ENCODE measurements around the gene GSTT4. TPM values are rescaled to one million over a fixed set of nuclear protein-coding genes. Genes with fewer than 3 reads are reported as not detected.
"Not testable (repeated sequence)": the region's sequence is repeated elsewhere in the genome, so short reads cannot be mapped to it uniquely, and the experiment has no call there.

The GSTT4 gene
- total RNA-seq, 2 donors from 2014 or later, result not detected

DNA sequence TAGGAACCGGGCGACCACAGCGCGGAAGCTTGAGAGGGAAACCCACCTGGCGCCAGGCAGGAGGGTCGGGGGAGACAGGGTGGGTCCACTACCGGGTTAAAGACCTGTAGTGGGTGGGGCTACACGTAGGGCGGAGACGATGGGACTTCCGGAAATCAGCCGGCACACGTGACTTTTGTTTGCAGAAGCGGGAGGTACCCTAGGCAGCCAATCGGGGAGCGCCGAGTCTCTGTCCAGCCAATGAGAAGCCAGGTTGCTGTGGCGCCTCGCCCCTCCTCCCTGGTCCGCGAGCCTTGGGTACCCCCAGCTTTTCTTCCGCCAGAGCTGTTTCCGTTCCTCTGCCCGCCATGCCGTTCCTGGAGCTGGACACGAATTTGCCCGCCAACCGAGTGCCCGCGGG is 38.7 kb downstream of the GSTT4 start, which contains the start of gene DDTL:
Gene DDTL (plus strand): TSS at position 321 of the 400 bp plus-strand sequence. CDS start 27 bp downstream, at position 348.
- peak; percentile 98 to 99 for ATAC-seq
- DNase-seq, result not testable (repeated sequence)
- intact Hi-C loops (cut with DNase I), result loop anchor here in 1 of 2 donors (5.0 kb wide), 1 partner anchor 34 kb away; no protein-coding TSS in a partner anchor

DNA sequence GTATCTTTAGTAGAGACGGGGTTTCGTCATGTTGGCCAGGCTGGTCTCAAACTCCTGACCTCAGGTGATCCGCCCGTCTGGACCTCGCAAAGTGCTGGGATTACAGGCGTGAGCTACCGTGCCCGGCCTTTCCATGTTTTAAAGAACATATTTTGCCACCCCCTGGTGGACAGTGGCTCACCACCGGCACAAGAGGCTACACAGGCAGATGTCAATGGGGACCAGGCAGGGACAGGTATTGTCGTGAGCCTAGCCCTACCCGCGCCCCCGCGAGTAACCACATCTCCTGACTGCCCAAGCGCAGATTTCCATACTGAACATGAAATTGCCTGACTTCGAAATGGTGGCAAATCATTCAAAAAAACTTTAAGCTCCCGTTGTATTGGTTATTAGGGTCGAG is 39.2 kb downstream of the GSTT4 start:
- intact Hi-C loops (cut with DNase I), result loop anchor here in 1 of 2 donors (5.0 kb wide), 1 partner anchor 34 kb away; no protein-coding TSS in a partner anchor
- not testable (repeated sequence) for DNase-seq
- peak; percentile 18 to 25 for ATAC-seq

DNA sequence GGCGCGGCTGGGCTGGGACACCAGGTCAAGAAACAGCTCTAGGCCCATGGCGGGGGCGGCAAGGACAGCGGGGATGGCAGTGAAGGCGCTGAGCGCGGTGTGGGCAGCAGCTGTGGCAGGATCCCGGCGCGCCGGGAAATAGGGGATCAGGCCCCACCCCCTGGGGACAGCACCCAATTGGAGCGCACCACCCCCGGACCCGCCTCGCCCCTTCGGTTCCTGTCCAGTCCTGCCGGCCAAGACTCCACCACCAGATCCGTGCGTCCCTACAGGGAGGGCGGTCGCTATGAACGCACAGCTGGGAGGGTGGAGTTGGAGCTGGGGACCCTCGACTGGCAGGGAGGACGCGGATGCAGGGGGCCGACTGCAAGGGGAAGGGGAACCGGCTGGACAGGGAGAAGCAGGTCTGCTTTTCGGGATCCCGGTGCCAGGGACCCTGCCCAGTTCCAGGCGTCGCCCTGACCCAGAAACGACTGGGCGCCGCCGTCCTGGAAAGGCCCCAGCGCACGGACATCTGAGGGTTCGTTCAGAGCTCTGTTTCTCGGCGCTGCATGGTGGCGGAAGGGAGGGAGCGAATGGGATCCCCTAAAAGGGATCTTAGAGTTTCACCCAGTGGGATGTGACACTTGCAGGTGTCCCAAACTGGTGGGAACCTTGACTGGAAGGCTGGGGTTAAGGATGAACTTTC is 44.0 kb downstream of the GSTT4 start, which contains the start of gene GSTT2B:
Gene GSTT2B (minus strand): TSS at position 112 of the 688 bp plus-strand sequence. CDS start 64 bp downstream, at position 48.
- intact Hi-C loops (cut with DNase I); DNase-seq: not testable (repeated sequence)
- peak; percentile 90 to 92 for ATAC-seq

DNA sequence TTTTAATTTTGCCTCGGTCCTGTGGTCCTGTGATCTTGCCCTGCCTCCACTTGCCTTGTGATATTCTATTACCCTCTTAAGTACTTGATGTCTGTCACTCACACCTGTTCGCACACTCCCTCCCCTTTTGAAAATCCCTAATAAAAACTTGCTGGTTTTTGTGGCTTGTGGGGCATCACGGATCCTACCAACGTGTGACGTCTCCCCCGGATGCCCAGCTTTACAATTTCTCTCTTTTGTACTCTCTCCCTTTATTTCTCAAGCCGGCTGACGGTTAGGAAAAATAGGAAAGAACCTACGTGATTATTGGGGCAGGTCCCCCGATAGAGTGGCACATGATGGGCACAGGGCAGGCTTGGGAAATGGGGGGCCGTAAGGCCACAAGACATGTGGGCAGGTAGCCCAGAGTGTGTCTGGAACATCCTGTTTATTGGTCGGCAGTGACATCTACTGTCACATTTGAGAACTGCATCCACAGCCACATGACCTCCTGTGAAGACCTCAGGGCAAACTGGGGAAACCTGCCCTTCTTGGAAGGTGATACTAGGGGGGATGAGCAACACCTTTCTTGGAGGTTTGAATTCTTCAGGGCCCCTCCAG is 48.9 kb downstream of the GSTT4 start:
- peak; percentile 71 for DNase-seq
- ATAC-seq, result peak; percentile 75 to 79
- intact Hi-C loops (cut with DNase I), result loop anchor here in 1 of 2 donors (10.0 kb wide), 1 partner anchor 412 kb away; no protein-coding TSS in a partner anchor

DNA sequence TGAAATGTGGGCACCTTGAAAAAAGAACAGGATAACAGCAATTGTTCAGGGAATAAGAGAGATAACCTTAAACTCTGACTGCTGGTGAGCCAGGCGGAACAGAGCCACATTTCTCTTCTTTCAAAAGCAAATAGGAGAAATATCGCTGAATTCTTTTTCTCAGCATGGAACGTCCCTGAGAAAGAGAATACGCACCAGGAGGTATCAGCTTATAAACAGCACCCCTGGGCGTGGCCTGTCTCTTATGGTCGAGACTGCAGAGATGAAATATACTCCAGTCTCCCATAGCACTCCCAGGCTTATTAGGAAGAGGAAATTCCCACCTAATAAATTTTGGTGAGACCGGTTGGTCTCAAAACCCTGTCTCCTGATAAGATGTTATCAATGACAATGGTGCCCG is 49.4 kb downstream of the GSTT4 start:
- not testable (repeated sequence) for DNase-seq, ATAC-seq
- intact Hi-C loops (cut with DNase I), result loop anchor here in 1 of 2 donors (10.0 kb wide), 1 partner anchor 411 kb away; no protein-coding TSS in a partner anchor

DNA sequence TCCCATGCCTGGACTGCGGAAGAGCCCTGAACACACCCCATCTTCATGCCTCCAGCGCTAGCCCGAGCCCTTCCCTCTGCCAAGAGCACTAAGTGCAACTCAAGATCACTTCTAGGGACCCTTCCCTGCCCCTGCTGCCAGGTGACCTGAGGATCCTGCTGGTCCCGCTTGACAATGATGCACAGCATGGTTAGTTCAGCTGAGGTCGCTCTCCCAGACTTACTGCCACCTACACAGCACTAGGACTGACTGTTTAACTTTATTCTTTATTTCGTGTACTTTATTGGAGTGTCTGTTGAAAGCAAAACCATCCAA is 50.3 kb downstream of the GSTT4 start:
- not testable (repeated sequence) for DNase-seq, ATAC-seq
- intact Hi-C loops (cut with DNase I), result loop anchor here in 1 of 2 donors (5.0 to 10.0 kb wide), 2 partner anchors 42 to 410 kb away; no protein-coding TSS in a partner anchor

DNA sequence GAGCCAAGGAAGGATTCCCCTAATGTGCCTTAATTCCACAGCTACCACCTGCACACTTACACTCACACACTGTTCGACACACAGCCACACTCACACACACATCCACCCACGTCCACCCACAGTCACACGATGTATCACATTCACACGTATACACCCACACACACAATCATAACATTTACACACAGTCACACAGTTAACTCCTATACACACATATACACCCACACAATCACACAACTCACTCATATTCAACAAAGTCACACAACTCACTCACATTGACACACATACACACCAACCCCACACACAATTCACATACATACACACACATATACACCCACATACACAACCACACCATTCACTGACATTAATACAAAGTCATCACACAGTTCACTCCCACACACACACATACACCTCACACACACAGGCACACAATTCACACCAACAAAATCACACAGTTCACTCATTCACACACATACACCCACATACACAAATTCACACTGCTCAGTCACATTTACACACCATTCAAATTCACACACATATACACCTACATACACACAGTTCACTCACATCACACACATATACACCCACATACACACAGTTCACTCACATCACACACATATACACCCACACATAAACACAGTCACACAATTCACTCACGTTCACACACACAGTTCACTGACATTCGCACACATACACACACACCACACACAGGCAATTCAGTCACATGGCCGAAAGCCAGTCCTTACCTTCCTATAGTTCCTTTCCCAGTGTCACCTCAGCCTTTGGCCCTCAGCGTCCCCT is 50.9 kb downstream of the GSTT4 start:
- ATAC-seq, DNase-seq: not testable (repeated sequence)
- intact Hi-C loops (cut with DNase I), result loop anchor here in 1 of 2 donors (5.0 to 10.0 kb wide), 2 partner anchors 43 to 410 kb away; no protein-coding TSS in a partner anchor

DNA sequence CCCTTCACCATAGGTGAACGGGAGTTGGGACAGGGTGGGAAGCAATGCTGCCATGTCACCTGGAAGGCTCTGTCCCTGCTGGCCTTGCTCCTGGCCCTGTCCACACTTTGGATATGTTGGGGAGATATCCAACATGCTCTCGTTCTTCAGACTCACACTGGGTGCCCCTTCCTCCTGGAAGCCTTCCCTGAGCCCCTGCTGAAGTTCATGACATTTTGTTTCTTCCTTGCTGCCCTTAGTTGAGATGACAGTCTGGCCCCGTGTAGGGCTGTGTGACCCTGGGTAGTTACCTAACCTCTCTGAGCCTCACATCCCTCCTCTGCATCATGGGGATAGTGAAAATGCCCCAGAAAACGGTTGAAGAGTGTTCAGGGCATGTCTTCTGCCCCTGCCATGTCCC is 51.8 kb downstream of the GSTT4 start:
- intact Hi-C loops (cut with DNase I), result loop anchor here in 1 of 2 donors (5.0 to 10.0 kb wide), 2 partner anchors 44 to 409 kb away; no protein-coding TSS in a partner anchor
- not testable (repeated sequence) for ATAC-seq, DNase-seq

DNA sequence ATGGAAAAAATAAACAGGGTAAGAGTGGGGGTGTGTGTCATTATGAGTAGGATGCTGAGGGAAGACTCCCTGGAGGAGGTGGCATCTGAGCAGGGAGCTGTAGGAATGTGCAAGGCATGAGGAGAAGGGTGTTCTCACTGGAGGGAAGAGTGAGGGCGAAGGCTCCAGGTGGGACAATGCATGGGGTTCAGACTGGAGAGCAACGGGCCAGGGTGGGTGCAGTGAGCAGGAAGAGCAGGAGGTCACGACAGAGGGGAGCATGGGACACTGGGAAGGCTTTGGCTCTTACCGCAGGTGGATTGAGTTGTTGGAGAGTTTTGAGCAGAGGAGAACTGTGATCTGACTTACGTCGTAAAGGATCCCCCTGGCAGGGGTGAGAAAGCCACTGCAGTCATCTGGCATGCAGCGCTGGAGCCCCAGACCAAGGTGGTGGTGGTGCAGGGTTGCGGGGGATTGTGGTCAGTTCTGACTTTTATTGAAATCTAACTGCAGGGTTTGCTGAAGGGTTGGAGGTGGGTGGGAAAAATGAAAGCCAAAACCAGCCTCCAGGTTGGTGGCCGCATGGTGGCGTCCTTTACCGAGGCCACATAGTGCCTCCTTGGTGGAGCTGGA is 52.4 kb downstream of the GSTT4 start:
- not testable (repeated sequence) for DNase-seq, ATAC-seq
- intact Hi-C loops (cut with DNase I), result loop anchor here in 1 of 2 donors (5.0 to 10.0 kb wide), 2 partner anchors 44 to 408 kb away; no protein-coding TSS in a partner anchor

DNA sequence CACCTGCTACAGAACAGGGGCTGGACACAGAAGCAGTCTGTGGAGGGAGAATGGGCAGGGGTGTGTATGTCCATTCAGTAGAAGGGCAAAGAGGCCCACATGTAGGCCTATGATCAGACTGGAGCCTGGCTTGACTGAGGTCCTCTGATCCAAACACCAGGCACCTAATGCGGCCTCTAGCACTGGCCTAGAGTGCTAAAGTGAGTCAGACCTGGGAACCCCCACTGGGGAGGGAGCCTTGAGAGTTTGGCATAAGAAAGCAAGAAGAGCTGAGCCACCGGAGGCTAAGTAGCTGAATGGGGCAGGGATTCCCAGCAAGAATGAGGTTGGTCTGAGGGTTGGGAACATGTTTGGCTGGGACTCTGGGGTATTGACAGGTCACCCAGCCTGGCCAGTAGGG is 53.9 kb downstream of the GSTT4 start:
- not testable (repeated sequence) for DNase-seq, ATAC-seq
- intact Hi-C loops (cut with DNase I), result loop anchor here in 1 of 2 donors (5.0 to 10.0 kb wide), 2 partner anchors 46 to 407 kb away; no protein-coding TSS in a partner anchor

DNA sequence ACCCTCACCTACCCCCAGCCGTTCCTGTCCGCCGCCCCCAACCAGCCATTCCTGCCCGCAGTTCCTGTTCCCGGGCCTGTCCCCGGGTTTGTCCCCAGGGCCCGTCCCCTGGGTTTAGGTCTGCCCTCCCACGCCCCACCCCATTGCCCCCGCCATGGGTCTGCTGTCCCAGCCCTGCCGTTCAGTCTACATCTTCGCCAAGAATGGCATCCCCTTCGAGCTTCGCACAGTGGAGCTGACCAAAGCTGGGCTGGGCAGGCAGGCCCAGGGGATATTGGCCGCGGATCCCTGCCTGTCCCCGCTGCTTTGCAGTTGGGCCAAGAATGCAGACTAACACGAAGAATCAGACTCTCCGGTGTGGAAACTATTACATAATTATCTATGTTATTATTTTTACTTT is 55.5 kb downstream of the GSTT4 start:
- DNase-seq, ATAC-seq: not testable (repeated sequence)
- intact Hi-C loops (cut with DNase I), result loop anchor here in 1 of 2 donors (5.0 to 10.0 kb wide), 2 partner anchors 48 to 405 kb away; no protein-coding TSS in a partner anchor

Other genes starting within 250 kb of the GSTT4 start
- not detected for gene C22orf15, start 242.5 kb downstream of the GSTT4 start, total RNA-seq
- gene CHCHD10, start 237.5 kb downstream of the GSTT4 start, total RNA-seq, result 1,000 to 10,000 TPM in 1 of 2 donors, 100 to 1,000 TPM in 1; 958 to 1,106 TPM
- gene MMP11, start 232.6 kb downstream of the GSTT4 start, total RNA-seq, result 10 to 100 TPM in 1 of 2 donors, 1 to 10 TPM in 1; 5.6 to 10.0 TPM
- 10 to 100 TPM; 46.6 to 54.8 TPM for gene SMARCB1, start 218.5 kb downstream of the GSTT4 start, total RNA-seq
- 1 to 10 TPM; 5.8 to 6.5 TPM for gene DERL3, start 166.4 kb downstream of the GSTT4 start, total RNA-seq
- 10 to 100 TPM; 15.0 TPM for gene SLC2A11, start 147.6 kb downstream of the GSTT4 start, total RNA-seq
- 100 to 1,000 TPM; 292 to 347 TPM for gene MIF, start 111.1 kb downstream of the GSTT4 start, total RNA-seq
- gene GSTT2B, start 44.3 kb downstream of the GSTT4 start, total RNA-seq, result 1 to 10 TPM; 4.8 to 7.9 TPM
- 1 to 10 TPM; 1.3 to 2.1 TPM for gene DDTL, start 38.6 kb downstream of the GSTT4 start, total RNA-seq
- gene DDT, start 31.0 kb downstream of the GSTT4 start, total RNA-seq, result 100 to 1,000 TPM; 122 to 125 TPM
- gene GSTT2, start 25.3 kb downstream of the GSTT4 start, total RNA-seq, result under 1 TPM; 0.38 to 0.65 TPM
- gene CABIN1, start 5.9 kb upstream of the GSTT4 start, total RNA-seq, result 10 to 100 TPM; 35.1 to 38.1 TPM
- 1 to 10 TPM; 7.5 to 7.7 TPM for gene SUSD2, start 176.0 kb upstream of the GSTT4 start, total RNA-seq
- gene GGT5, start 239.6 kb upstream of the GSTT4 start, total RNA-seq, result 10 to 100 TPM; 41.5 to 57.8 TPM